ENCODE measurements around the gene GPRIN1.

- TF ChIP-seq TAF1 (IDR thresholded peaks at IDR 0.05; ENCODE audit: borderline replicate concordance, low read depth, low read length) (no peak), POLR2AphosphoS5 (IDR thresholded peaks at IDR 0.05; ENCODE audit: low read depth, low read length) (no peak)
Measured at GRCh38 chr5:176636426-176636825, 26.5 kb upstream of the GPRIN1 start.

All from GM12892 (cell line).